Frontal cortex (tissue), 4 donors: ENCODE data around the gene SOD3. TPM values are rescaled to one million over a fixed set of nuclear protein-coding genes. Genes with fewer than 3 reads are reported as not detected.

Experiments used
- DNase-seq, 2 donors: peaks; one replicate each; pipeline ENCODE4 v3.0.0; 2012; ENCODE audit warnings: low spot score in 2 of 2
- FAIRE-seq: peaks from 2 replicates; lab custom pipeline; 2012; peaks lifted over from hg19 to GRCh38; lab: Jason Lieb, UNC
- small RNA-seq: library from RNA; depleted of rRNA; stranded (forward); fragments of <200 nt; gene quantifications from one replicate; pipeline ENCODE3, GENCODE V24; 2014
- total RNA-seq: library from RNA; depleted of rRNA; stranded (reverse); fragments of >200 nt; gene quantifications from one replicate; pipeline ENCODE4 v1.2.3, GENCODE V29; 2014
- donor health status: control.
- donor health status: control.
- donor health status: control.

The SOD3 gene
- total RNA-seq, 1 donor from 2014 or later: not detected

DNA sequence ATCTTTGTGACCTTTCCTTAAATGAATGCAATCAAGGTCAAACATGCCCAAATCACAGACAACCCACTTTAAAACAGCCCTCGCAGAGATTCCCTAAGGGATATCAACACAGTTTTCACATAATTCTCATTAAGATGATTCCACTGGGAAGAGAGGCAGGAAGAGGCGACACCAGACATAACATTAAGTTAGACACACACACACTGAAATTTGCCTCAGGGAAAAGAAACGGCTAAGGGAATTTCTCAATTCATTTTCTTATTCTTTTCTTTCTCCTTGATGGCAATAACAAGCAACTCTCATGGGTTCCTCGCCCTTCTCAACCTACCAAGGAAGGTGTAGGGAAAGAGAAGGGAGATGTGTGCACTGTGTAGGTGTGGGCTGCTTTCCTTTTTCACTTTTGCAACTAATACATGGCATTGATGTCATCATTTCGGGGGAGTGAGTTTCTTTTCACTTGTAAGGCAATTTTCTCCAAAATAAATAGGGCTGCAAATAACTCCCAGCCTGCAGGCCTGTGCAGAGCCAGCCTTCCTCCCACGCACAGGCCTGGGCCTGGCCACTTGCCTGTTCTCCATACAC, 41.4 kb downstream of the SOD3 start:
- no peak for FAIRE-seq

GRCh38 chr4:24837336-24837735, 42.0 kb downstream of the SOD3 start:
- no peak for FAIRE-seq
- no peak for DNase-seq

More for the DNA sequence above, 41.4 kb downstream of the SOD3 start:
- no peak for DNase-seq

DNA sequence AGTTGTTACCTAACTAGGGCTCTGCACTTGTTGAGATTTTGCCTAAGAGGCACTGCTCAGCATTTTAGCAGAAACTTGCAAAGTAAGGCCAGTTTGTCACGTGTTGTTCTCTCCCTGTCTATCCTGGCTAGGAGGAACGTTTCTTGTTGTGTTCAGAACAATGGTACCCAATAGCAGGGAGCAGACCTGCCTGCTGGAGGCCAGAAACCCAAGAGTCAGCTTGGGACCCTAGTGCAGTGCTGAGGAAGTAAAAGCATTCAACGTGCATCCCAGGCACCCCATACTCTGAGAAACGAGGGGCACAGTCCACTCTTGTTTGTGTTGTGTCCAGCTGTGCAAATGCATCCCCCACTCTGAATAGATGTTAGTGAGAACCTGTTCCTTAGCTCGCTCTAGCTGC, 42.4 kb downstream of the SOD3 start:
- FAIRE-seq (no peak), DNase-seq (no peak)

DNA sequence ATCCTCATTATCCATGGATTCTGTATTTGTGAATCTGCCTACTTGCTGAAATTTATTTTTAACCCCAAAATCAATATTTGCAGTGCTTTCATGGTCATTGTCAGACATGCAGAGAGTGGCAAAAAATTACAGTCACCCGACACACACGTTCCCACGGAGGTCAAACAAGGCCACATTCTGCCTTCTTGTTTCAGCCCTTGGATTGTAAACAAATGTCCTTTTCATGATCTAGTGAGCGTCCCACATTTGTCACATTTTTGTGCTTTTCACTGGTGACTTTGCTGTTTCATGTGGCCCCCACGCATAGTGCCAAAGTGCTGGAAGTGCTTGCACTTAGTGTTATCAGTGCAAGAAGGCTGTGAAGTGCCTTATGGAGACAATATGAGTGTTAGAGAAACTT, 45.0 kb downstream of the SOD3 start:
- DNase-seq: no peak
- FAIRE-seq: no peak

GRCh38 chr4:24840826-24841543, 45.6 kb downstream of the SOD3 start:
- FAIRE-seq (no peak), DNase-seq (no peak)

DNA sequence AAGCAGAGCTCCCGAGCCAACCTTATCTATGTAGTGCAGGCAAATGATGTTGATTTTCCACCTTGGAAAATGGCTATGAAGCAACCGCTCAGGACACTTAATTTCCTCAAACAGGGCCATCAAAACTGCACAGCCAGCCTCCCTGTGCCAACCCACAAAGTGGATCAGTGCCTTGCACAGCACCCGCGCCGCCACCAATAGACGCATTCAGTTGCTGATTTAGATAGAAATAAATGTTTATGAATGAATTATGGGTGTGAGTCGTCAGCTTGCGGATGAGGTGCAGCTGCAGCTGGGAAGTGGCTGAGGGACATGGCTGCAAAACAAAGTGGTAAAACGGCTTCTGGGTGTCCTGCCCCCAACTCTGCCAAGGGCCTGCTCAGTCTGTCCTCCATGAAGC, 47.0 kb downstream of the SOD3 start:
- DNase-seq (no peak), FAIRE-seq (no peak)

GRCh38 chr4:24843096-24843495, 47.7 kb downstream of the SOD3 start:
- DNase-seq (no peak), FAIRE-seq (no peak)

- FAIRE-seq (no peak), DNase-seq (no peak)
Measured at GRCh38 chr4:24845132-24845531, 49.8 kb downstream of the SOD3 start.

DNA sequence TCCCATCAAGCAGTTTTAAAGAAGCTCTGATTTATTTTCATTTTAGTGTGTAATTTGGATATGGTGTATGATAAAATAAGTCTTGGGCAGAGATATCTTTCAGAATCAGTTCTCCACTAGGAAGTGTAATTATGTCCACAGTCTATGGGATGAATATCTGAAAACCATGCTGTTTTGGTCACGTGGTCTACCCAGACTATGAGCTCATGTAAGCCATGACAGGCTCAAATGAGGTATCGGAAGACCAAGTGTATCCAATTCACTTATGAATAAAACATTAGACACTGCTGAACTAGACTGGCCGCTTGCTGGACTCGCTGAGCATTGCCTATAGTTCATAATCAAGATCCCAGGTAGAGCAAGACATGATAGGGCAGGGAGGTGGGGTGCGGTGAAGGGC, 50.5 kb downstream of the SOD3 start:
- no peak for FAIRE-seq
- no peak for DNase-seq

- no peak for FAIRE-seq
- no peak for DNase-seq
Measured at GRCh38 chr4:24846716-24847115, 51.3 kb downstream of the SOD3 start.

- no peak for DNase-seq
- FAIRE-seq: no peak
Measured at GRCh38 chr4:24849351-24849750, 54.0 kb downstream of the SOD3 start.

DNA sequence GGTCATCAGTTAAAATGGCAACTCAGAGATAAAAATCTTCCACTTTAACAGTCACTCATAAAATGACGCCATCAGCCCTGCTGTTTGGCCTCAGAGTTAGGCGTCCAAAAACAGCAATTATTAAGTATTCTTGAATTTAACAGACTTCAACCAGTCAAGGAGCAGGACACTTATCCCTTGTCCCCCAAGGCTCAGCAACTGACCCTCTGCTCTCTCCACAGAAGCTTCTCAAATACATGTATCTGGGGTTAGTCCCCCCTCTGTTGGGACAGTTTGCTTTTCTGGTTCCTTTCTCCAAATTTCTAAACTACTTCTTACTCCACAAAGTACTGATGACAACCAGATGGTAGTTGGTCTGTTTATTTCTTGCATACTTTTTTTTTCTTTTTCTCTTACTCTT, 54.4 kb downstream of the SOD3 start:
- DNase-seq (no peak), FAIRE-seq (no peak)

Small RNA genes within 50 kb of the gene (small RNA-seq; reads per million reads assigned to genes)
- gene AC006390.1: not detected

Other genes with a start within 250 kb of the SOD3 start
- 188 TPM for gene DHX15, start 211.0 kb upstream of the SOD3 start, total RNA-seq
- 16.3 TPM for gene CCDC149, start 117.5 kb downstream of the SOD3 start, total RNA-seq
- 2.0 TPM for gene LGI2, start 235.4 kb downstream of the SOD3 start, total RNA-seq